Trophoblast cell (in vitro differentiated cells and primary cell): ENCODE results near the gene VPS13D.
A peak's percentile ranks its signal among the peaks of the same experiment; 100 is the strongest.

Source experiments
- DNase-seq, 2 donors: peaks; one replicate each; pipeline ENCODE4 v3.0.0-alpha.2; 2016
- H2AFZ ChIP-seq: 2 replicates; pipeline ENCODE4 v1.6.1; 2013; ENCODE audit warnings: low read length, moderate library complexity, mild to moderate bottlenecking; ENCODE audit not compliant: insufficient read depth, poor library complexity
- H2AK5ac ChIP-seq: 2 replicates; pipeline ENCODE4 v1.6.1; 2013; ENCODE audit warnings: mild to moderate bottlenecking, low read length
- H2BK120ac ChIP-seq: 2 replicates; pipeline ENCODE4 v1.6.1; 2013; ENCODE audit warnings: low read length, mild to moderate bottlenecking, moderate library complexity; ENCODE audit not compliant: insufficient read depth, poor library complexity
- H2BK12ac ChIP-seq: 2 replicates; pipeline ENCODE4 v1.6.1; 2013; ENCODE audit warnings: mild to moderate bottlenecking, low read length, moderate library complexity
- H2BK5ac ChIP-seq: 2 replicates; pipeline ENCODE4 v1.6.1; 2013; ENCODE audit warnings: low read length, low read depth, moderate library complexity, mild to moderate bottlenecking; ENCODE audit not compliant: poor library complexity
- H3K14ac ChIP-seq: 2 replicates; pipeline ENCODE4 v1.6.1; 2013; ENCODE audit warnings: mild to moderate bottlenecking, low read length
- H3K18ac ChIP-seq: 2 replicates; pipeline ENCODE4 v1.6.1; 2013; ENCODE audit warnings: mild to moderate bottlenecking, low read length
- H3K23ac ChIP-seq: 2 replicates; pipeline ENCODE4 v1.6.1; 2013; ENCODE audit warnings: low read length
- H3K27ac ChIP-seq: 2 replicates; pipeline ENCODE4 v1.5.1; 2013; ENCODE audit warnings: low read depth, mild to moderate bottlenecking, inconsistent platforms, low read length, moderate library complexity
- H3K27me3 ChIP-seq: 2 replicates; pipeline ENCODE4 v1.6.1; 2013; ENCODE audit warnings: inconsistent platforms, mild to moderate bottlenecking, low read length, moderate library complexity; ENCODE audit not compliant: insufficient read depth
- H3K36me3 ChIP-seq, 2 experiments: 1 replicate in 1 of 2; 2 replicates in 1 of 2; pipeline ENCODE4 v1.6.1; 2013; ENCODE audit warnings: low read length in 2 of 2, mild to moderate bottlenecking in 2 of 2, moderate library complexity in 1 of 2; ENCODE audit not compliant: insufficient read depth in 2 of 2, control insufficient read depth in 1 of 2
- H3K4ac ChIP-seq: 2 replicates; pipeline ENCODE4 v1.6.1; 2013; ENCODE audit warnings: low read depth, mild to moderate bottlenecking, low read length, moderate library complexity
- H3K4me1 ChIP-seq, 2 experiments: 1 replicate in 1 of 2; 2 replicates in 1 of 2; pipeline ENCODE4 v1.6.1; 2013; ENCODE audit warnings: low read length in 2 of 2, mild to moderate bottlenecking in 2 of 2, moderate library complexity in 1 of 2; ENCODE audit not compliant: insufficient read depth in 2 of 2, control insufficient read depth in 1 of 2
- H3K4me2 ChIP-seq: 2 replicates; pipeline ENCODE4 v1.6.1; 2013; ENCODE audit warnings: inconsistent platforms, mild to moderate bottlenecking, low read length, moderate library complexity
- H3K4me3 ChIP-seq: 2 replicates; pipeline ENCODE4 v1.5.1; 2013; ENCODE audit warnings: mild to moderate bottlenecking, low read depth, low read length, inconsistent platforms
- H3K79me1 ChIP-seq: one replicate; pipeline ENCODE4 v1.6.1; 2013; ENCODE audit warnings: low read length
- H3K79me2 ChIP-seq: 2 replicates; pipeline ENCODE4 v1.6.1; 2013; ENCODE audit warnings: low read length, mild to moderate bottlenecking; ENCODE audit not compliant: control insufficient read depth, insufficient read depth, poor library complexity
- H3K9ac ChIP-seq: 2 replicates; pipeline ENCODE4 v1.6.1; 2013; ENCODE audit warnings: mild to moderate bottlenecking, low read length
- H3K9me3 ChIP-seq: 2 replicates; pipeline ENCODE4 v1.6.1; 2013; ENCODE audit warnings: low read depth, mild to moderate bottlenecking, control low read depth, inconsistent platforms, low read length; ENCODE audit not compliant: insufficient read depth
- H4K12ac ChIP-seq: 2 replicates; pipeline ENCODE4 v1.6.1; 2013; ENCODE audit warnings: low read depth, mild to moderate bottlenecking, low read length, moderate library complexity
- H4K8ac ChIP-seq: 2 replicates; pipeline ENCODE4 v1.6.1; 2013; ENCODE audit warnings: low read depth, mild to moderate bottlenecking, low read length, moderate library complexity
- H4K91ac ChIP-seq: one replicate; pipeline ENCODE4 v1.6.1; 2013; ENCODE audit warnings: low read depth, mild to moderate bottlenecking, low read length, moderate library complexity
- whole genome bisulfite sequencing: extraction: QIAGEN DNeasy Blood & Tissue Kit; methylation state at CpG from one replicate; pipeline ENCODE4 v1.1.7; 2013; ENCODE audit warnings: missing lambda C conversion rate; ENCODE audit not compliant: insufficient read length, insufficient coverage; ENCODE audit errors: extremely low coverage; 5-methylcytosine and 5-hydroxymethylcytosine counted together

VPS13D gene

GRCh38 chr1:12464045-12464461, 234.2 kb downstream of the VPS13D start:
- no peak overlapping the region for H2AK5ac ChIP-seq
- no peak overlapping the region for H3K14ac ChIP-seq
- no peak overlapping the region for H4K8ac ChIP-seq
- no peak overlapping the region for H3K27ac ChIP-seq
- no peaks in the 10 kb centered on the region for H3K27me3 ChIP-seq
- H2AFZ ChIP-seq: no peak overlapping the region
- H2BK5ac ChIP-seq: no peak overlapping the region
- no peak overlapping the region for H2BK120ac ChIP-seq
- DNase-seq: no peak
- peaks cover 0 to 6% of the 10 kb centered on the region in 2 experiments for H3K36me3 ChIP-seq
- peaks cover 7 to 10% of the 10 kb centered on the region in 2 experiments for H3K4me1 ChIP-seq
- H3K18ac ChIP-seq: no peak overlapping the region
- no peak overlapping the region for H2BK12ac ChIP-seq
- no peak overlapping the region for H3K4ac ChIP-seq
- no peaks in the 10 kb centered on the region for H3K79me1 ChIP-seq
- no peak overlapping the region for H4K12ac ChIP-seq
- no peak overlapping the region for H3K4me3 ChIP-seq
- H3K9ac ChIP-seq: no peak overlapping the region
- no peaks in the 10 kb centered on the region for H3K9me3 ChIP-seq
- H3K23ac ChIP-seq: no peak overlapping the region
- no CpG with 5 or more reads among the region's 3 CpGs for WGBS
- H3K4me2 ChIP-seq: no peak overlapping the region
- no peak overlapping the region for H4K91ac ChIP-seq
- no peaks in the 10 kb centered on the region for H3K79me2 ChIP-seq

GRCh38 chr1:12464598-12465056, 234.8 kb downstream of the VPS13D start:
- Histone ChIP-seq H2BK5ac (no peak overlapping the region), H4K8ac (no peak overlapping the region), H3K9me3 (no peaks in the 10 kb centered on the region), H3K4me1 (peaks cover 7 to 10% of the 10 kb centered on the region in 2 experiments), H3K79me1 (no peaks in the 10 kb centered on the region), H3K79me2 (no peaks in the 10 kb centered on the region), H2BK12ac (no peak overlapping the region), H4K12ac (no peak overlapping the region), H3K18ac (no peak overlapping the region), H2BK120ac (no peak overlapping the region), H3K27ac (no peak overlapping the region), H3K23ac (no peak overlapping the region), H3K36me3 (peaks cover 0 to 6% of the 10 kb centered on the region in 2 experiments), H2AFZ (no peak overlapping the region), H3K4me2 (no peak overlapping the region), H2AK5ac (no peak overlapping the region), H3K4me3 (no peak overlapping the region), H3K14ac (no peak overlapping the region), H3K27me3 (no peaks in the 10 kb centered on the region), H3K9ac (no peak overlapping the region), H3K4ac (no peak overlapping the region), H4K91ac (no peak overlapping the region)
- WGBS: no CpG with 5 or more reads among the region's 5 CpGs
- DNase-seq: peak in 1 of 2 donors; percentile 17

- Histone ChIP-seq H3K27ac (no peak overlapping the region), H3K9me3 (no peaks in the 10 kb centered on the region), H3K79me2 (no peaks in the 10 kb centered on the region), H3K27me3 (no peaks in the 10 kb centered on the region), H2BK120ac (no peak overlapping the region), H2BK5ac (no peak overlapping the region), H2AFZ (no peak overlapping the region), H3K4me1 (peaks cover 7 to 10% of the 10 kb centered on the region in 2 experiments), H4K8ac (no peak overlapping the region), H3K18ac (no peak overlapping the region), H3K4me2 (no peak overlapping the region), H4K91ac (no peak overlapping the region), H4K12ac (no peak overlapping the region), H3K14ac (no peak overlapping the region), H3K4ac (no peak overlapping the region), H3K36me3 (peaks cover 0 to 4% of the 10 kb centered on the region in 2 experiments), H2AK5ac (no peak overlapping the region), H3K4me3 (no peak overlapping the region), H2BK12ac (no peak overlapping the region), H3K79me1 (no peaks in the 10 kb centered on the region), H3K9ac (no peak overlapping the region), H3K23ac (no peak overlapping the region)
- peak in 1 of 2 donors; percentile 45 for DNase-seq
- WGBS: 100% methylated on average over 1 of the region's 3 CpGs
Measured at GRCh38 chr1:12465126-12465525, 235.3 kb downstream of the VPS13D start.

- Histone ChIP-seq H3K36me3 (peaks cover 0 to 2% of the 10 kb centered on the region in 2 experiments), H4K8ac (no peak overlapping the region), H4K91ac (no peak overlapping the region), H4K12ac (no peak overlapping the region), H2BK5ac (no peak overlapping the region), H3K79me2 (no peaks in the 10 kb centered on the region), H3K23ac (no peak overlapping the region), H3K4ac (no peak overlapping the region), H2AK5ac (no peak overlapping the region), H3K9me3 (no peaks in the 10 kb centered on the region), H3K4me3 (no peak overlapping the region), H3K18ac (no peak overlapping the region), H3K4me2 (no peak overlapping the region), H2BK12ac (no peak overlapping the region), H3K79me1 (no peaks in the 10 kb centered on the region), H2AFZ (no peak overlapping the region), H3K4me1 (peaks cover 7 to 10% of the 10 kb centered on the region in 2 experiments), H2BK120ac (no peak overlapping the region), H3K9ac (no peak overlapping the region), H3K27me3 (no peaks in the 10 kb centered on the region), H3K27ac (no peak overlapping the region), H3K14ac (no peak overlapping the region)
- peak in 1 of 2 donors; percentile 59 for DNase-seq
- WGBS: no CpG with 5 or more reads among the region's 5 CpGs
Measured at GRCh38 chr1:12466816-12467215, 237.0 kb downstream of the VPS13D start.
